Activated B cell treated with CpG ODN at 0.5 μM for 24 hours (primary cell): Measurements from ENCODE around the gene AKT3. TPM values are rescaled to one million over a fixed set of nuclear protein-coding genes. Genes with fewer than 3 reads are reported as not detected.
A peak's percentile ranks its signal among the peaks of the same experiment; 100 is the strongest.

Source experiments
- ATAC-seq: fragments of 200-7000 bp; cut with Tn5 transposase; one replicate; pipeline ENCODE4 v1.10.0; 2021; ENCODE audit warnings: low read depth, mild to moderate bottlenecking, moderate library complexity
- CTCF ChIA-PET: fragments of 350-600 bp; sonication (Branson Sonifier 250); formaldehyde crosslinking; loops from one replicate; lab custom pipeline; 2021; ENCODE audit warnings: antibody characterized with exemption; lab: Charles Lee
- POLR2A ChIA-PET: fragments of 350-600 bp; sonication (Branson Sonifier 250); formaldehyde crosslinking; loops from one replicate; lab custom pipeline; 2021; ENCODE audit warnings: antibody characterized with exemption; lab: Charles Lee
- DNase-seq: peaks from one replicate; pipeline ENCODE4 v3.0.0; 2022
- H3K27ac Mint-ChIP-seq: one replicate; pipeline ENCODE4 v1.8.0; 2020; ENCODE audit warnings: mixed read lengths
- H3K27me3 Mint-ChIP-seq: one replicate; pipeline ENCODE4 v1.8.0; 2021; ENCODE audit warnings: mixed read lengths
- H3K36me3 Mint-ChIP-seq: one replicate; pipeline ENCODE4 v1.8.0; 2021; ENCODE audit warnings: low read depth, mixed read lengths
- H3K4me1 Mint-ChIP-seq: one replicate; pipeline ENCODE4 v1.8.0; 2021; ENCODE audit warnings: mixed read lengths
- H3K4me3 Mint-ChIP-seq: one replicate; pipeline ENCODE4 v1.8.0; 2020; ENCODE audit warnings: mild to moderate bottlenecking, mixed read lengths
- H3K9me3 Mint-ChIP-seq: one replicate; pipeline ENCODE4 v1.8.0; 2020; ENCODE audit warnings: mixed read lengths
- CTCF ChIP-seq: fragments of 200-600 bp; IDR thresholded peaks from one replicate; pipeline ENCODE4 v1.8.0; 2022; ENCODE audit warnings: antibody characterized with exemption, mild to moderate bottlenecking
- intact Hi-C: fragments of 100-400 bp; cut with micrococcal nuclease; formaldehyde crosslinking; loops from one replicate; pipeline ENCODE4 v1.15.1; 2024
- total RNA-seq: library from RNA; stranded (reverse); gene quantifications from 2 replicates; pipeline ENCODE4 v1.2.3, GENCODE V29; 2022

AKT3 gene
- total RNA-seq, 1 donor from 2014 or later: 63.3 TPM

GRCh38 chr1:243731301-243731891 is 118.6 kb downstream of the AKT3 start:
- ChIA-PET POLR2A (no interaction called here), CTCF (no interaction called here)
- no peaks in the 10 kb centered on the region for H3K27me3 Mint-ChIP-seq

GRCh38 chr1:243730487-243731150 is 119.4 kb downstream of the AKT3 start:
- no peaks in the 10 kb centered on the region for H3K9me3 Mint-ChIP-seq
- H3K4me1 Mint-ChIP-seq: peaks cover 35% of the 10 kb centered on the region
- no peak for TF ChIP-seq CTCF
- H3K27me3 Mint-ChIP-seq: no peaks in the 10 kb centered on the region
- POLR2A ChIA-PET: no interaction called here
- ATAC-seq (no peak), DNase-seq (no peak)
- CTCF ChIA-PET: no interaction called here
- no peak overlapping the region for H3K4me3 Mint-ChIP-seq
- H3K27ac Mint-ChIP-seq: no peak overlapping the region
- intact Hi-C loops: no loop called here
- H3K36me3 Mint-ChIP-seq: peaks cover 17% of the 10 kb centered on the region

More at GRCh38 chr1:243731301-243731891, 118.6 kb downstream of the AKT3 start:
- Mint-ChIP-seq H3K27ac (no peak overlapping the region), H3K9me3 (no peaks in the 10 kb centered on the region), H3K4me3 (no peak overlapping the region), H3K36me3 (peaks cover 17% of the 10 kb centered on the region), H3K4me1 (peaks cover 32% of the 10 kb centered on the region)
- no peak for TF ChIP-seq CTCF
- no peak for DNase-seq
- no peak for ATAC-seq
- intact Hi-C loops: no loop called here

- Mint-ChIP-seq H3K9me3 (no peaks in the 10 kb centered on the region), H3K27me3 (no peaks in the 10 kb centered on the region), H3K4me1 (peaks cover 39% of the 10 kb centered on the region), H3K36me3 (peaks cover 15% of the 10 kb centered on the region), H3K4me3 (no peak overlapping the region), H3K27ac (no peak overlapping the region)
- CTCF ChIA-PET: no interaction called here
- DNase-seq: no peak
- POLR2A ChIA-PET: no interaction called here
- TF ChIP-seq CTCF: no peak
- intact Hi-C loops: loop anchor here (5.0 kb wide), 1 partner anchor 317 kb away; no protein-coding TSS in a partner anchor
- no peak for ATAC-seq
Observed at GRCh38 chr1:243729956-243730355, 120.1 kb downstream of the AKT3 start.

- DNase-seq (peak; percentile 20), ATAC-seq (peak; percentile 86)
- intact Hi-C loops: loop anchor here (1.0 to 5.0 kb wide), 5 partner anchors 13 to 472 kb away; partner anchors contain the start of gene CEP170
- no peaks in the 10 kb centered on the region for H3K9me3 Mint-ChIP-seq
- peak overlapping the region; percentile 39 for H3K4me3 Mint-ChIP-seq
- H3K36me3 Mint-ChIP-seq: peaks cover 9% of the 10 kb centered on the region
- no peak for TF ChIP-seq CTCF
- H3K27ac Mint-ChIP-seq: peak overlapping the region; percentile 76
- no peaks in the 10 kb centered on the region for H3K27me3 Mint-ChIP-seq
- POLR2A ChIA-PET: interaction anchor here (0.6 kb wide), 1 partner anchor 528 kb away, joined by 12 read pairs; no protein-coding TSS in a partner anchor
- CTCF ChIA-PET: no interaction called here
- H3K4me1 Mint-ChIP-seq: peaks cover 55% of the 10 kb centered on the region
Observed at GRCh38 chr1:243727503-243728203, 122.4 kb downstream of the AKT3 start.
